B cell (primary cell): ENCODE results near the gene UBR2. TPM values are rescaled to one million over a fixed set of nuclear protein-coding genes. Genes with fewer than 3 reads are reported as not detected.

Experiments
- ATAC-seq: fragments of 200-7000 bp; cut with Tn5 transposase; one replicate; pipeline ENCODE4 v1.10.0; 2021; ENCODE audit warnings: low read depth, mild to moderate bottlenecking, moderate number of reproducible peaks, moderate library complexity
- CTCF ChIA-PET: fragments of 350-600 bp; sonication (Branson Sonifier 250); formaldehyde crosslinking; loops from one replicate; lab custom pipeline; 2021; ENCODE audit warnings: antibody characterized with exemption, inconsistent platforms; lab: Charles Lee
- POLR2A ChIA-PET: fragments of 350-600 bp; sonication (Branson Sonifier 250); formaldehyde crosslinking; loops from one replicate; lab custom pipeline; 2021; ENCODE audit warnings: antibody characterized with exemption; lab: Charles Lee
- DNase-seq: peaks from one replicate; pipeline ENCODE4 v3.0.0; 2013
- H2AFZ ChIP-seq: 2 replicates; pipeline ENCODE4 v1.6.1; 2012; ENCODE audit warnings: mild to moderate bottlenecking, low read depth, low read length; ENCODE audit not compliant: insufficient read depth, poor library complexity, severe bottlenecking
- H3K27ac ChIP-seq, 2 donors: 1 replicate in 1 of 2; 2 replicates in 1 of 2; pipeline ENCODE4 v1.5.1; 2012 to 2013; ENCODE audit warnings: low read length in 2 of 2, mild to moderate bottlenecking in 2 of 2, moderate library complexity in 1 of 2
- H3K27me3 ChIP-seq, 4 experiments: fragments of 200-600 bp in 1 of 4; sonication (generic) in 1 of 4; replicated peaks in 1 of 4; 1 replicate in 2 of 4; 2 replicates in 2 of 4; pipeline versions ENCODE4 v1.6.1 to v1.7.0; 2013 to 2016; ENCODE audit warnings: low read length in 3 of 4, mild to moderate bottlenecking in 2 of 4, mixed read lengths in 1 of 4, moderate library complexity in 1 of 4; ENCODE audit not compliant: insufficient read depth in 4 of 4, control insufficient read depth in 3 of 4; ENCODE audit errors: control extremely low read depth in 1 of 4
- H3K36me3 ChIP-seq, 2 experiments: replicated peaks in 1 of 2; 1 replicate in 1 of 2; 2 replicates in 1 of 2; pipeline versions ENCODE4 v1.6.1 to v1.7.1; 2013; ENCODE audit warnings: low read length in 1 of 2; ENCODE audit not compliant: insufficient read depth in 2 of 2, control insufficient read depth in 1 of 2; ENCODE audit errors: control extremely low read depth in 1 of 2, extremely low read depth in 1 of 2
- H3K4me1 ChIP-seq, 2 donors: fragments of 200-600 bp in 1 of 2; sonication (generic) in 1 of 2; 1 replicate in 1 of 2; 2 replicates in 1 of 2; pipeline versions ENCODE4 v1.5.1 to v1.6.1; 2013 to 2017; ENCODE audit warnings: low read length in 2 of 2; ENCODE audit not compliant: control insufficient read depth in 2 of 2, insufficient read depth in 2 of 2
- H3K4me2 ChIP-seq: replicated peaks from 2 replicates; pipeline ENCODE3; 2012; ENCODE audit warnings: mild to moderate bottlenecking, low read depth, low read length; ENCODE audit not compliant: poor library complexity, severe bottlenecking
- H3K4me3 ChIP-seq, 5 experiments: fragments of 200-600 bp in 1 of 5; sonication (generic) in 1 of 5; 1 replicate in 3 of 5; 2 replicates in 2 of 5; pipeline versions ENCODE4 v1.5.1 to v1.7.0; 2011 to 2016; ENCODE audit warnings: low read length in 4 of 5, mild to moderate bottlenecking in 4 of 5, low read depth in 2 of 5, control low read depth in 1 of 5, moderate library complexity in 1 of 5; ENCODE audit not compliant: insufficient read depth in 1 of 5; ENCODE audit errors: control extremely low read depth in 1 of 5, extremely low read depth in 1 of 5
- H3K79me2 ChIP-seq: fragments of 200-600 bp; sonication (generic); one replicate; pipeline ENCODE4 v1.6.0; 2016; ENCODE audit warnings: low read length; ENCODE audit not compliant: control insufficient read depth, insufficient read depth
- H3K9ac ChIP-seq: fragments of 200-600 bp; sonication (generic); 2 replicates; pipeline ENCODE4 v1.6.1; 2017; ENCODE audit warnings: mild to moderate bottlenecking, low read length, moderate library complexity
- H3K9me3 ChIP-seq, 3 donors: one replicate each; pipeline versions ENCODE4 v1.6.1 to v1.7.1; 2013; ENCODE audit warnings: low read length in 2 of 3; ENCODE audit not compliant: control insufficient read depth in 2 of 3, insufficient read depth in 1 of 3; ENCODE audit errors: control extremely low read depth in 1 of 3
- H4K20me1 ChIP-seq: 2 replicates; pipeline ENCODE4 v1.6.0; 2012; ENCODE audit warnings: mild to moderate bottlenecking, low read length; ENCODE audit not compliant: insufficient read depth, control insufficient read depth, poor library complexity, severe bottlenecking
- H3K27ac Mint-ChIP-seq: one replicate; pipeline ENCODE4 v1.8.0; 2021; ENCODE audit warnings: mixed read lengths
- H3K27me3 Mint-ChIP-seq: one replicate; pipeline ENCODE4 v1.8.0; 2021; ENCODE audit warnings: mixed read lengths
- H3K4me1 Mint-ChIP-seq: one replicate; pipeline ENCODE4 v1.8.0; 2021; ENCODE audit warnings: mixed read lengths
- H3K4me3 Mint-ChIP-seq: one replicate; pipeline ENCODE4 v1.8.0; 2021; ENCODE audit warnings: mixed read lengths
- H3K9me3 Mint-ChIP-seq: one replicate; pipeline ENCODE4 v1.8.0; 2022; ENCODE audit warnings: mixed read lengths; ENCODE audit not compliant: insufficient read depth
- EZH2 ChIP-seq: IDR thresholded peaks from 2 replicates; pipeline ENCODE4 v1.6.1; 2012; ENCODE audit warnings: borderline replicate concordance, low read depth, mild to moderate bottlenecking, moderate library complexity, low read length; ENCODE audit not compliant: insufficient read depth, poor library complexity, severe bottlenecking
- WGBS: methylation state at CpG from one replicate; pipeline ENCODE4 v1.1.5; 2013; ENCODE audit warnings: missing lambda C conversion rate; ENCODE audit not compliant: insufficient coverage; 5-methylcytosine and 5-hydroxymethylcytosine counted together
- intact Hi-C: fragments of 100-400 bp; cut with micrococcal nuclease; formaldehyde crosslinking; loops from one replicate; pipeline ENCODE4 v1.10.0; 2022
- polyA plus RNA-seq: library from polyadenylated mRNA; depleted of rRNA; stranded (reverse); fragments of >200 nt; gene quantifications from 2 replicates; pipeline ENCODE4 v1.2.3, GENCODE V29; 2012
- total RNA-seq, 2 donors: library from RNA; stranded (reverse); fragments of 120-200 nt in 1 of 2; gene quantifications; 1 replicate in 1 of 2; 2 replicates in 1 of 2; pipeline versions ENCODE4 v1.2.3 to v1.2.4, GENCODE V29; 2013 to 2022
- TF ChIP-seq, protein P1 (sequence below): fragments of 200-600 bp; IDR thresholded peaks from one replicate; pipeline ENCODE4 v1.8.0; 2022; ENCODE audit warnings: antibody characterized with exemption, mild to moderate bottlenecking

UBR2 gene
- total and polyA plus RNA-seq, 2 donors (not counting 1 experiment from before 2014, with no cell fraction given), result 9.7 to 56.2 TPM

DNA sequence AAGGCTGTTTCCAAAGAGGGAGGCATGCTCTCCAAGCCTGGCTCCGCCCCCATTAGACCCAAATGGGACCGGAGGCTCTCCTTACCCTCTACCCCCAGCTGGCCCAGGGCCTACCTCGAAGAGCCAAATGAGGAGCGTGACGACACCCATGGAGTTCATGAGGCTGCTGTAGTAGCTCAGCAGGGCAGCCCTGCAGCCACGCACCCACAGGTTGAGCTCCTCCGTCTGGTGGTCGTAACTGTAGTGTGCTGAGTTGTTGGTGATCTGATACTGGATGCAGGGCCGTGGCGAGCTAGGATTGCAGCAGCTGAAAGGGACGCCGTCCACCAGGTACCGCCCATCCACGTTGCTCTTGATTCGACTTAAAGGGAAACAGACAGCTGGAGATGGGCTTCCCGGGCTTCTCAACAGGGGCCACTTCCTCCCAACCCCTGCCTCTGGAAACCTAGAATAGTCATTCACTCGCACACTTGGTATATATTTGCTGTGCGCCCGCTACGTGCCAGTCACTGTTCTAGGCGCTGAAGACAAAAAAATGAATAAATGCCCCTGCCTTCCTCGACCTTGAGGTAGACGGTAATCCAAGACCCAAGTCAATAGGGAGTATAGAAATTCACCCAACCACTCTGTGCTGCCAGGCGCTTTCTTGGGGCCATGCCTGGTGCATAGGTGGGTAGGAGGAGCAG, 140.6 kb downstream of the UBR2 start:
- no peak overlapping the region for H3K4me3 ChIP-seq
- POLR2A ChIA-PET, result interaction anchor here (0.5 kb wide), 1 partner anchor 41 kb away, joined by 6 read pairs; the partner anchor contains the start of gene TBCC
- H3K4me3 Mint-ChIP-seq, result no peak overlapping the region
- no peak overlapping the region for H3K27ac ChIP-seq
- no peaks in the 10 kb centered on the region for H3K36me3 ChIP-seq
- peaks cover 8% of the 10 kb centered on the region for H3K27me3 Mint-ChIP-seq
- H3K4me1 Mint-ChIP-seq, result no peaks in the 10 kb centered on the region
- peaks cover 0 to 2% (median 0%) of the 10 kb centered on the region in 4 experiments for H3K27me3 ChIP-seq
- H4K20me1 ChIP-seq, result no peaks in the 10 kb centered on the region
- H3K9me3 ChIP-seq, result no peaks in the 10 kb centered on the region
- no peak for ATAC-seq
- no peak overlapping the region for H3K4me2 ChIP-seq
- no peaks in the 10 kb centered on the region for H3K4me1 ChIP-seq
- H3K27ac Mint-ChIP-seq, result no peak overlapping the region
- intact Hi-C loops, result no loop called here
- DNase-seq, result no peak
- no peaks in the 10 kb centered on the region for H3K9me3 Mint-ChIP-seq
- no peak overlapping the region for H2AFZ ChIP-seq
- no peaks in the 10 kb centered on the region for H3K79me2 ChIP-seq
- WGBS, result 90% methylated on average over 18 of the region's 24 CpGs
- no peak overlapping the region for H3K9ac ChIP-seq
- no peak for TF ChIP-seq EZH2
- TF ChIP-seq, protein P1, sequence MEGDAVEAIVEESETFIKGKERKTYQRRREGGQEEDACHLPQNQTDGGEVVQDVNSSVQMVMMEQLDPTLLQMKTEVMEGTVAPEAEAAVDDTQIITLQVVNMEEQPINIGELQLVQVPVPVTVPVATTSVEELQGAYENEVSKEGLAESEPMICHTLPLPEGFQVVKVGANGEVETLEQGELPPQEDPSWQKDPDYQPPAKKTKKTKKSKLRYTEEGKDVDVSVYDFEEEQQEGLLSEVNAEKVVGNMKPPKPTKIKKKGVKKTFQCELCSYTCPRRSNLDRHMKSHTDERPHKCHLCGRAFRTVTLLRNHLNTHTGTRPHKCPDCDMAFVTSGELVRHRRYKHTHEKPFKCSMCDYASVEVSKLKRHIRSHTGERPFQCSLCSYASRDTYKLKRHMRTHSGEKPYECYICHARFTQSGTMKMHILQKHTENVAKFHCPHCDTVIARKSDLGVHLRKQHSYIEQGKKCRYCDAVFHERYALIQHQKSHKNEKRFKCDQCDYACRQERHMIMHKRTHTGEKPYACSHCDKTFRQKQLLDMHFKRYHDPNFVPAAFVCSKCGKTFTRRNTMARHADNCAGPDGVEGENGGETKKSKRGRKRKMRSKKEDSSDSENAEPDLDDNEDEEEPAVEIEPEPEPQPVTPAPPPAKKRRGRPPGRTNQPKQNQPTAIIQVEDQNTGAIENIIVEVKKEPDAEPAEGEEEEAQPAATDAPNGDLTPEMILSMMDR, result no peak
- CTCF ChIA-PET, result interaction anchor here (1.2 kb wide), 1 partner anchor 22 kb away, joined by 3 read pairs; no protein-coding TSS in a partner anchor

DNA sequence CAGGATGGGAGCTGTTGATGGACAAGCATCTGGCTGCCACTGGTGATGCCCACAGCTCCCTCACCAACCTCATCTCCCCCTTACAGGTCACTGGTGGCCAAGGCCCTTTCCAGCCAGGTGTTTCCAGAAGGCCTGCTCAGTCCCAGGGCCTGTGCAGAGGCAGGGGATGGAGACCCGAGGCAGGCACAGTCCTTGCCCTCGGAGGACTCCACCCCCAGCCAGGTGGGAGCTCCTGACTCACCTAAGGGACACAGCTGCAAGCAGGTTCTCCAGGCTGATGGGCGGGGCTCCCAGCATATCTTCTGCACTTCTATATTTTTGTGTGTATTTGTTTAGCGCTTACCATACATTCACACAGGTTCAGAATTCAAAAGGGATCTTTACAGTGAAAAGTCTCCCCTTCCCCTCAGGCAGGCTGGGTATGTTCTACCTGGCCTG, 141.1 kb downstream of the UBR2 start:
- intact Hi-C loops, result no loop called here
- Histone ChIP-seq H3K36me3 (no peaks in the 10 kb centered on the region), H3K79me2 (no peaks in the 10 kb centered on the region), H3K4me2 (no peak overlapping the region), H3K27me3 (peaks cover 0 to 2% (median 0%) of the 10 kb centered on the region in 4 experiments), H3K9me3 (no peaks in the 10 kb centered on the region), H3K4me1 (no peaks in the 10 kb centered on the region), H4K20me1 (no peaks in the 10 kb centered on the region), H2AFZ (no peak overlapping the region), H3K4me3 (no peak overlapping the region), H3K27ac (no peak overlapping the region), H3K9ac (no peak overlapping the region)
- Mint-ChIP-seq H3K4me1 (no peaks in the 10 kb centered on the region), H3K4me3 (no peak overlapping the region), H3K27me3 (peaks cover 8% of the 10 kb centered on the region), H3K27ac (no peak overlapping the region), H3K9me3 (no peaks in the 10 kb centered on the region)
- DNase-seq (no peak), ATAC-seq (no peak)
- WGBS, result 89% methylated on average over 2 of the region's 4 CpGs
- POLR2A ChIA-PET, result interaction anchor here (0.5 kb wide), 1 partner anchor 41 kb away, joined by 6 read pairs; the partner anchor contains the start of gene TBCC
- no peak for TF ChIP-seq EZH2
- TF ChIP-seq, protein P1, result no peak
- CTCF ChIA-PET, result interaction anchor here (0.7 to 1.2 kb wide), 2 partner anchors 21 to 22 kb away, joined by 3 to 4 read pairs; no protein-coding TSS in a partner anchor
